Measurements from ENCODE around the gene PLA2G5.
A peak's percentile ranks its signal among the peaks of the same experiment; 100 is the strongest.

PLA2G5 gene

GRCh38 chr1:20090119-20090518 lies 20.1 kb downstream of the PLA2G5 start:
- no peak for DNase-seq (ENCODE audit: low read depth in 3 of 3)

GRCh38 chr1:20090641-20091040 lies 20.6 kb downstream of the PLA2G5 start:
- DNase-seq (ENCODE audit: low read depth in 3 of 3) = no peak

- DNase-seq (ENCODE audit: low read depth in 3 of 3) = no peak
Measured at GRCh38 chr1:20093303-20093702, 23.3 kb downstream of the PLA2G5 start.

GRCh38 chr1:20093940-20094391 lies 24.0 kb downstream of the PLA2G5 start:
- DNase-seq (ENCODE audit: low read depth in 3 of 3) = no peak

- DNase-seq (ENCODE audit: low read depth in 3 of 3) = no peak
Measured at GRCh38 chr1:20095564-20096434, 25.8 kb downstream of the PLA2G5 start.

GRCh38 chr1:20096840-20097447 lies 26.9 kb downstream of the PLA2G5 start:
- no peak for DNase-seq (ENCODE audit: low read depth in 3 of 3)

GRCh38 chr1:20099533-20099932 lies 29.5 kb downstream of the PLA2G5 start:
- no peak for DNase-seq (ENCODE audit: low read depth in 3 of 3)

GRCh38 chr1:20100632-20101355 lies 30.8 kb downstream of the PLA2G5 start:
- DNase-seq (ENCODE audit: low read depth in 3 of 3) = peak in 1 of 3 donors; percentile 24

GRCh38 chr1:20102875-20103274 lies 32.9 kb downstream of the PLA2G5 start:
- DNase-seq (ENCODE audit: low read depth in 3 of 3) = no peak

- DNase-seq (ENCODE audit: low read depth in 3 of 3) = no peak
Measured at GRCh38 chr1:20105856-20106255, 35.9 kb downstream of the PLA2G5 start.

- no peak for DNase-seq (ENCODE audit: low read depth in 3 of 3)
Measured at GRCh38 chr1:20107351-20107750, 37.4 kb downstream of the PLA2G5 start.

- no peak for DNase-seq (ENCODE audit: low read depth in 3 of 3)
Measured at GRCh38 chr1:20107796-20108195, 37.8 kb downstream of the PLA2G5 start.

GRCh38 chr1:20108366-20109123 lies 38.6 kb downstream of the PLA2G5 start:
- no peak for DNase-seq (ENCODE audit: low read depth in 3 of 3)

GRCh38 chr1:20109223-20109856 lies 39.3 kb downstream of the PLA2G5 start:
- no peak for DNase-seq (ENCODE audit: low read depth in 3 of 3)

- no peak for DNase-seq (ENCODE audit: low read depth in 3 of 3)
Measured at GRCh38 chr1:20110679-20111078, 40.7 kb downstream of the PLA2G5 start.

- DNase-seq (ENCODE audit: low read depth in 3 of 3) = no peak
Measured at GRCh38 chr1:20111452-20111851, 41.5 kb downstream of the PLA2G5 start.

GRCh38 chr1:20112279-20113000 lies 42.4 kb downstream of the PLA2G5 start:
- DNase-seq (ENCODE audit: low read depth in 3 of 3) = no peak

GRCh38 chr1:20114021-20114648 lies 44.1 kb downstream of the PLA2G5 start:
- DNase-seq (ENCODE audit: low read depth in 3 of 3) = no peak

- DNase-seq (ENCODE audit: low read depth in 3 of 3) = no peak
Measured at GRCh38 chr1:20115479-20115878, 45.5 kb downstream of the PLA2G5 start.

GRCh38 chr1:20115916-20116315 lies 45.9 kb downstream of the PLA2G5 start:
- no peak for DNase-seq (ENCODE audit: low read depth in 3 of 3)

All from stimulated activated CD4-positive, alpha-beta T cell treated with anti-CD3 and anti-CD28 coated beads, TNF-alpha, amount 100 ng/mL, for 48 hours (primary cell).